Head of caudate nucleus (tissue), 42 donors: Measurements from ENCODE around the gene SLC24A3.

Experiments
- DNase-seq, 42 donors: peaks; one replicate each; pipeline versions ENCODE4 v3.0.0 to v3.0.0-alpha.2; 2020 to 2021; ENCODE audit warnings: mixed read lengths in 7 of 42
- intact Hi-C: fragments of 100-400 bp; cut with DNase I; formaldehyde crosslinking; loops from one replicate; pipeline ENCODE4 v1.15.0; 2022

The SLC24A3 gene

GRCh38 chr20:19462491-19462890, 250.0 kb downstream of the SLC24A3 start:
- no peak for DNase-seq
- intact Hi-C loops, result no loop called here

GRCh38 chr20:19463597-19463996, 251.2 kb downstream of the SLC24A3 start:
- intact Hi-C loops, result no loop called here
- DNase-seq, result no peak

GRCh38 chr20:19465536-19465935, 253.1 kb downstream of the SLC24A3 start:
- intact Hi-C loops, result no loop called here
- no peak for DNase-seq

- no peak for DNase-seq
- intact Hi-C loops, result no loop called here
Measured at GRCh38 chr20:19466206-19466928, 253.9 kb downstream of the SLC24A3 start.

GRCh38 chr20:19473216-19473921, 260.9 kb downstream of the SLC24A3 start:
- DNase-seq, result no peak
- intact Hi-C loops, result no loop called here

- intact Hi-C loops, result no loop called here
Measured at GRCh38 chr20:19473922-19474286, 261.5 kb downstream of the SLC24A3 start.

GRCh38 chr20:19478320-19478895, 266.0 kb downstream of the SLC24A3 start:
- intact Hi-C loops, result no loop called here
- DNase-seq, result no peak

More at GRCh38 chr20:19473922-19474286, 261.5 kb downstream of the SLC24A3 start:
- no peak for DNase-seq

GRCh38 chr20:19482726-19483125, 270.3 kb downstream of the SLC24A3 start:
- intact Hi-C loops, result no loop called here
- no peak for DNase-seq

- intact Hi-C loops, result no loop called here
- DNase-seq, result no peak
Measured at GRCh38 chr20:19483309-19483708, 270.9 kb downstream of the SLC24A3 start.

GRCh38 chr20:19486446-19486845, 274.0 kb downstream of the SLC24A3 start:
- intact Hi-C loops, result no loop called here
- no peak for DNase-seq

GRCh38 chr20:19487420-19487819, 275.0 kb downstream of the SLC24A3 start:
- DNase-seq, result no peak
- intact Hi-C loops, result no loop called here

GRCh38 chr20:19491241-19491640, 278.8 kb downstream of the SLC24A3 start:
- DNase-seq, result no peak
- intact Hi-C loops, result no loop called here

- intact Hi-C loops, result no loop called here
- DNase-seq, result no peak
Measured at GRCh38 chr20:19492116-19492515, 279.7 kb downstream of the SLC24A3 start.

- intact Hi-C loops, result no loop called here
- DNase-seq, result peak in 10 of 42 donors; percentile 6 to 37 (median 16)
Measured at GRCh38 chr20:19492687-19493336, 280.4 kb downstream of the SLC24A3 start.

GRCh38 chr20:19493794-19494495, 281.5 kb downstream of the SLC24A3 start:
- intact Hi-C loops, result no loop called here
- no peak for DNase-seq

GRCh38 chr20:19495905-19496703, 283.7 kb downstream of the SLC24A3 start:
- intact Hi-C loops, result no loop called here
- DNase-seq, result no peak

GRCh38 chr20:19497064-19497463, 284.6 kb downstream of the SLC24A3 start:
- intact Hi-C loops, result no loop called here
- no peak for DNase-seq

- no peak for DNase-seq
- intact Hi-C loops, result no loop called here
Measured at GRCh38 chr20:19498756-19499155, 286.3 kb downstream of the SLC24A3 start.
